ENCODE results near the gene RANBP17. TPM values are rescaled to one million over a fixed set of nuclear protein-coding genes. Genes with fewer than 3 reads are reported as not detected.

RANBP17 gene
- total and polyA plus RNA-seq, 2 experiments from 2014 or later = 43.8 to 53.1 TPM

GRCh38 chr5:171205375-171205774, 343.6 kb downstream of the RANBP17 start (continued):
- TF ChIP-seq ZNF462 (CRISPR knock-in tag; IDR thresholded peaks at IDR 0.05) = no peak

DNA sequence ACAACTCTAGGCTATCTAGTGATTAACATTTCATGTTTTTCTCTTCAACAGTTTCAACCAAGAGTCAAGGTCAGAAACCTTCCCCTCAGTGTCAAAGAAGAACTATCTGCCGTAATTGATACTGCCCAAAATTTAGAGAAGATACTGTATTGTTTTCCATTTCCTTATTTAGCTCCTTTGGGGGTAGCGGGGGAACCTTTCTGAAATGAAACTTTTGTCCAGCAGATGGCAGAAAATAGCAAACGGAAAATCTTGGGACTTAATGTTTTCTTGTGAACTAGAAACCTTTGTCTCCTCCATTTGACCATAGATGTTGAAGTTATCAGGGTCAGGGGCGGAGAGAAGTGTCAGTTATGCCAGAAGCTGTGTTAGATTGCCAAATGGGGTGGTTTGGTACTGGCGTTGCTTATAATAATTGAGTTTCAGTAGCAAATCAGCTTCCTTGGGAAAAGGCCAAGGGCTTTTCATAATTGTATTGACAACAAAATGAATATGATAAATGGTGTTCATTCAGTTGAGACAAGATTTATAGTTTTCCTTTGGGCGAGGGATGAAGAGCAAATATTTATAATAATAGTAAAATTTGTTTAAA, 345.5 kb downstream of the RANBP17 start:
- H3K4me1 Mint-ChIP-seq = peaks cover 11% of the 10 kb centered on the region; the same call in 2 of the 3 replicates
- H3K27ac Mint-ChIP-seq = no peak overlapping the region
- no peak overlapping the region for H3K4me3 Mint-ChIP-seq
- peak; percentile 45 for ATAC-seq
- Histone ChIP-seq H3K27ac (ENCODE audit: low read depth) (no peak overlapping the region), H3F3A (replicated peaks; ENCODE audit: low read depth) (no peaks in the 10 kb centered on the region), H3K4me3 (no peak overlapping the region), H3K4me2 (no peak overlapping the region), H3K4me1 (ENCODE audit: insufficient read depth) (no peaks in the 10 kb centered on the region), H3K36me3 (ENCODE audit: insufficient read depth) (no peaks in the 10 kb centered on the region), H2AFZ (no peak overlapping the region), H3K79me2 (replicated peaks; ENCODE audit: insufficient read depth) (no peaks in the 10 kb centered on the region), H3K9me2 (ENCODE audit: insufficient read depth) (no peaks in the 10 kb centered on the region), H3K27me3 (ENCODE audit: insufficient read depth) (no peaks in the 10 kb centered on the region), H4K20me1 (replicated peaks; ENCODE audit: insufficient read depth) (no peaks in the 10 kb centered on the region)
- no peaks in the 10 kb centered on the region for H3K9me3 Mint-ChIP-seq
- DNase-seq (ENCODE audit: low spot score) = peak; percentile 80
- H3K36me3 Mint-ChIP-seq (ENCODE audit: low read depth) = no peaks in the 10 kb centered on the region
- no peak for TF ChIP-seq EZH2phosphoT487 (IDR thresholded peaks at IDR 0.05; ENCODE audit: unreplicated experiment)
- TF ChIP-seq, protein P1, sequence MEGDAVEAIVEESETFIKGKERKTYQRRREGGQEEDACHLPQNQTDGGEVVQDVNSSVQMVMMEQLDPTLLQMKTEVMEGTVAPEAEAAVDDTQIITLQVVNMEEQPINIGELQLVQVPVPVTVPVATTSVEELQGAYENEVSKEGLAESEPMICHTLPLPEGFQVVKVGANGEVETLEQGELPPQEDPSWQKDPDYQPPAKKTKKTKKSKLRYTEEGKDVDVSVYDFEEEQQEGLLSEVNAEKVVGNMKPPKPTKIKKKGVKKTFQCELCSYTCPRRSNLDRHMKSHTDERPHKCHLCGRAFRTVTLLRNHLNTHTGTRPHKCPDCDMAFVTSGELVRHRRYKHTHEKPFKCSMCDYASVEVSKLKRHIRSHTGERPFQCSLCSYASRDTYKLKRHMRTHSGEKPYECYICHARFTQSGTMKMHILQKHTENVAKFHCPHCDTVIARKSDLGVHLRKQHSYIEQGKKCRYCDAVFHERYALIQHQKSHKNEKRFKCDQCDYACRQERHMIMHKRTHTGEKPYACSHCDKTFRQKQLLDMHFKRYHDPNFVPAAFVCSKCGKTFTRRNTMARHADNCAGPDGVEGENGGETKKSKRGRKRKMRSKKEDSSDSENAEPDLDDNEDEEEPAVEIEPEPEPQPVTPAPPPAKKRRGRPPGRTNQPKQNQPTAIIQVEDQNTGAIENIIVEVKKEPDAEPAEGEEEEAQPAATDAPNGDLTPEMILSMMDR (conservative IDR thresholded peaks at IDR 0.05; ENCODE audit: low read depth in 2 of 2) = peak; percentile 64 to 77
- no peaks in the 10 kb centered on the region for H3K27me3 Mint-ChIP-seq (ENCODE audit: insufficient read depth, low read depth, poor library complexity)

All from GM23338 (cell line).